Thyroid gland (tissue), 4 donors: ENCODE measurements around the gene EML1.

Experiments used
- POLR2A ChIP-seq, 2 donors: fragments of 450-650 bp; IDR thresholded peaks; one replicate each; pipeline ENCODE4 v1.6.1; 2017; ENCODE audit warnings: antibody characterized with exemption in 2 of 2, mild to moderate bottlenecking in 2 of 2, moderate library complexity in 1 of 2
- TF ChIP-seq, protein P1 (sequence below), 6 experiments: fragments of 200-600 bp in 3 of 6; fragments of 450-650 bp in 3 of 6; sonication (generic) in 3 of 6; IDR thresholded peaks; one replicate each; pipeline ENCODE4 v1.5.1; 2016 to 2019; ENCODE audit warnings: antibody characterized with exemption in 6 of 6, mild to moderate bottlenecking in 2 of 6, inconsistent platforms in 1 of 6, moderate library complexity in 1 of 6

DNA sequence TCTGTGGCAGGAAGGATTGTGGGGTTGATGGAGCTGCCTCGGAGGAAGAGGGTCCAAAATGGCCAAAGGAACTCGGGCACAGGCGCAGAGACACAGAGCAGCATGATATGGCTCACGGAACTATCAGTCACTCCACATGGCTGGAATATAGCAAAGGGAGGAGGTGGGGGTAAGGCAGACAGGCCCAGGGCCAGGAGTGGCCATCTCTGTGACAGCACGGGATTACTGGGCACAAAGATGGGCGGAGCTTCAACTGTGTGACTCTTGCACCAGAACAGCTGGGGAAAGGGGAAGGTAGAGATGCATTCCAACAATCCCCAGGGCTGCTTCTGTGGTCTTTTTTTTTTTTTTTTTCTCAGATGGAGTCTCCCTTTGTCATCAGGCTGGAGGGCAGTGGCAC lies 24.8 kb upstream of the EML1 start:
- no peak for TF ChIP-seq POLR2A (IDR thresholded peaks at IDR 0.05)
- TF ChIP-seq, protein P1, sequence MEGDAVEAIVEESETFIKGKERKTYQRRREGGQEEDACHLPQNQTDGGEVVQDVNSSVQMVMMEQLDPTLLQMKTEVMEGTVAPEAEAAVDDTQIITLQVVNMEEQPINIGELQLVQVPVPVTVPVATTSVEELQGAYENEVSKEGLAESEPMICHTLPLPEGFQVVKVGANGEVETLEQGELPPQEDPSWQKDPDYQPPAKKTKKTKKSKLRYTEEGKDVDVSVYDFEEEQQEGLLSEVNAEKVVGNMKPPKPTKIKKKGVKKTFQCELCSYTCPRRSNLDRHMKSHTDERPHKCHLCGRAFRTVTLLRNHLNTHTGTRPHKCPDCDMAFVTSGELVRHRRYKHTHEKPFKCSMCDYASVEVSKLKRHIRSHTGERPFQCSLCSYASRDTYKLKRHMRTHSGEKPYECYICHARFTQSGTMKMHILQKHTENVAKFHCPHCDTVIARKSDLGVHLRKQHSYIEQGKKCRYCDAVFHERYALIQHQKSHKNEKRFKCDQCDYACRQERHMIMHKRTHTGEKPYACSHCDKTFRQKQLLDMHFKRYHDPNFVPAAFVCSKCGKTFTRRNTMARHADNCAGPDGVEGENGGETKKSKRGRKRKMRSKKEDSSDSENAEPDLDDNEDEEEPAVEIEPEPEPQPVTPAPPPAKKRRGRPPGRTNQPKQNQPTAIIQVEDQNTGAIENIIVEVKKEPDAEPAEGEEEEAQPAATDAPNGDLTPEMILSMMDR (IDR thresholded peaks at IDR 0.05) = no peak
